NCI-H2171 (cell line): Measurements from ENCODE around the gene FETUB.

Experiments
- DNase-seq: peaks from one replicate; lab custom pipeline; 2025; lab: John Stamatoyannopoulos, UW

The FETUB gene

DNA sequence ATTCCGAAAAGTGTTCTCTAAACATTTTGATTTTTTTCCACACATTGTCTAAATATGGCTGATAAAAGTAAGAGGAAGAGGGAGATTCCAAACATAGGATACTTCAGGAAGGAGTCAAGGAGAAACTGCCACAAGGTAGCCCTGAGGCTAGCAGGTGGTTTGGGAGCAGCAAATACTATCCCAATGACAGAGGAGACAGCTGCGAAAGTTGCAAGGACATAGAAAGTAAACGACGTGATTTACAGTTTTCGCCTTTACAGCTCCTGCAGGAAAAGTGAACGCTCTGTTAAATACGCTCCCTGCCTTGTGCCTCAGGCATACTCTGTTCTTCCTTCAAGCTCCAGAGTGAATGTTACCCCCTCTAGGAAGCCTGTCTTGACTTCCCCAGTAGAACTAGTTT lies 3.7 kb upstream of the FETUB start:
- DNase-seq, result no peak

DNA sequence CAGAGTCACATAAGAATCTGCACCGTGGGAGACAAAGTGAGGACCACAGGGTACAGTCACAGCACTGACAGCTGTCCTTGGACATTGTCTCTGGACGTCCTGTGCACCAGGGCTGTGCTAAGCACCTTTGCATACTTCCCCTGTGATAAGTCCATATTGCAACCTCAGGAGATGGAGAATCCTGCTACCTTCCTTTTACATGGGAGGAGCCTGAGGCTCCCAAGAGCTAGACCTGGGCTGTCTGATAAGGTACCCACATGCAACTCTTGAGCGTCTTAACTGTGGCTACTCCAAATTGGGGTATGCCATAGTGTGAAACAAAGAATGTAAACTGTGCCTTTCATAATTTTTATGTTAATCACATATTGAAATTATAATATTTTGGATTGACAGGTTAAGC lies 2.5 kb upstream of the FETUB start:
- no peak for DNase-seq

DNA sequence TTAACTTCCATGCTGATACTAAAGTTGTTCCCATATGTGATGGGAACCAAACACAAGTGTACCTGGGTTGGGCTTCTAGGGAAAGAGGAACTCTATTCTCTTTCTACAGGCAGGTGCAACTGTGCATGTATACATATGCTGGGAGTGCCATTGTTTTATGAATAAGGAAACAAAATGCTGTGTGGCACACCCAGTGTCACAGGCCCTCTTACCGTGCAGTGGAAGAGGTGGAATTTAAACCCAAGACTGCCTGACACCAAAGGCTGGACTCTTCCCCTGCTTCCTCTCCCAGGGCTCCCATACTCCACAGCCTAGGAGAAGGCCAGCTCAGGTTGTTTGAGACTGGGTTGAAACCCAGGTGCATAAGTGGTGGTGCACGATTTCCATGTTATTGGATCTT lies 1.9 kb upstream of the FETUB start:
- DNase-seq, result no peak

DNA sequence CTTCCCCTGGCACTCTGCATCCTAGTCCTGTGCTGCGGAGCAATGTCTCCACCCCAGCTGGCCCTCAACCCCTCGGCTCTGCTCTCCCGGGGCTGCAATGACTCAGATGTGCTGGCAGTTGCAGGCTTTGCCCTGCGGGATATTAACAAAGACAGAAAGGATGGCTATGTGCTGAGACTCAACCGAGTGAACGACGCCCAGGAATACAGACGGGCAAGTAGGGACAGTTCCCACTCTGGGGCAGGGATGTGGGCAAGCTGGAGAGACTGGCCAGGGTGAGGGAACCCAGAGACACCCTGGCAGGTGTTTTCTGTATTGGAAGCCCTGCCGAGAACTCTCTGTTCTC lies 247 bp downstream of the FETUB start:
- DNase-seq, result no peak

DNA sequence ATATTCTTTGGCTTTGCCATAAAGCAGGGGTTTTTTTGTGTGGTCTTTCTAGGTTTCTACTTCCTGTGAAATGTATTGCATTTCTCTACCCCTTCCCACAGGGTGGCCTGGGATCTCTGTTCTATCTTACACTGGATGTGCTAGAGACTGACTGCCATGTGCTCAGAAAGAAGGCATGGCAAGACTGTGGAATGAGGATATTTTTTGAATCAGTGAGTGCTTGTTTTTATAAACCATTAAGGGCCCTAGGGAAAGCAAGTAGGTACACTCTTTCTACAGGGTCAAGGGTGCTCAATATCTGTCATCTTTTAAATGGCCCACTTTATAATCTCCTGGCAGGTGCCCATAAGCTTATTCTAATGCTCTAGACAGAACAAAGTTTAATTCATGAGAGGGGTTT lies 730 bp downstream of the FETUB start:
- no peak for DNase-seq

DNA sequence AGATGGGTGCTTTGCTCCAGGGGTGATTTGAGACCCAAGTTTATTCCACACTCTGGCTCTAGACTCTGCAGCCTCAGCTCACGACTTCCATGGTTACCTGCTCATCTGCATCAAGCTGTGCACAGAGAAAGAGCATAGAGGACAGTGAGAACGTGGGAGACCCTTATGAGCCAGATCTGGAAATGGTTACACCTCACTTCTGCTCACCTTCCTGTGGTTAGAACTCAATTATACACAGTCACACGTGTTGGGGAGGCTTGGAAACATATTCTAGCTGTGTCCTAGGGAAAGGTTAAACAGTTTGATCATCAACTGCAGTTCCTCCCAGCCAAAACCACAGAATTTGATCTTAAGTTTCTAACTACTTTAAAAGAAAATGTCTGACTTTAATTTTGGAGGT lies 1.8 kb downstream of the FETUB start:
- DNase-seq, result no peak

DNA sequence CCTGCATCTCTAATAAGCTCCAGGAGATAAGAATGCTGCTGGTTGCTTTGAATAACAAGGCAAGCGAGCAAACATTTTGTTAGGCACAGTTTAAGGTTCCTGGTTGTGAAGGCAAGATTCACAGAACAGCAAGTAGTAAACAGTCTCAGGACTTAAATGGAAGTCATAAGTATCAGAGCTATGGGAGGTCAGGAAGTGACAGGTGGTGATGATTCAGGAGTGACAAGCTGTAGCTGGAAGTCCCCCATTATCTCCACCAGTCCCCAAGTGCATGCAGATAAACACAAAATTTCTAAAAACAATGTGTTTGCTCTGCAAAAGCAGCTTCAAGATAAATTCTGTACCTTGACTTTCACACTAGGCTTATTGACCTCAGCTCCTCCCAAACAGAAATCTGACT lies 3.3 kb downstream of the FETUB start:
- DNase-seq, result no peak

DNA sequence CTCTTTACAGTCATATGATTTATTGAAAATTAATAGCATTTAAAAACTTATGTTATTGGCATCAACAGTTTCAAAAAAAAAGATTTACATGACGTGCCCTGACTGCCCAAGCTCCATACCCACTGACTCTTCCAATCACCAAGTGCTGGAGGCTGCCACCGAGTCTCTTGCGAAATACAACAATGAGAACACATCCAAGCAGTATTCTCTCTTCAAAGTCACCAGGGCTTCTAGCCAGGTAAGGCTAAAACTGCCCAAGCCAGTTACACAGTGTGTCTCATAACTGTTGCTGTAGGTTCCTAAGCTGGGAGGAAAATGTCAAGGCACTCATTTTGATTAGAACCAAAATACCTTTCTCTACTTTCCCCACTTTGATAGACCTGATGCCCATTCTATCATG lies 4.5 kb downstream of the FETUB start:
- DNase-seq, result no peak

DNA sequence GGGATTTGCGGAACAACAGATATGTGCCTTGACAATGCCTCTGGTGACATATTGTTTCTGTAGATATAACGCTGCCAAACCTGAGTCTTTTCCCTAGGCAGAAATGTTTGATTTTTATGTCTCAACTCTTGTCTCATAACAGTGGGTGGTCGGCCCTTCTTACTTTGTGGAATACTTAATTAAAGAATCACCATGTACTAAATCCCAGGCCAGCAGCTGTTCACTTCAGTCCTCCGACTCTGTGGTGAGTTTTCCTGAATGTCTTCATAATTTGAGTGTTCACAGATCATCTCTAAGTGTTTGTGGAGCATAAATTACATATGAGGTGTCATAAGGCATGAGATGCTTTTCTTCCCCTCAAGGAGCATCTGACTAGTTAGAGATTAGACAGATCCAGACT lies 5.9 kb downstream of the FETUB start:
- no peak for DNase-seq

DNA sequence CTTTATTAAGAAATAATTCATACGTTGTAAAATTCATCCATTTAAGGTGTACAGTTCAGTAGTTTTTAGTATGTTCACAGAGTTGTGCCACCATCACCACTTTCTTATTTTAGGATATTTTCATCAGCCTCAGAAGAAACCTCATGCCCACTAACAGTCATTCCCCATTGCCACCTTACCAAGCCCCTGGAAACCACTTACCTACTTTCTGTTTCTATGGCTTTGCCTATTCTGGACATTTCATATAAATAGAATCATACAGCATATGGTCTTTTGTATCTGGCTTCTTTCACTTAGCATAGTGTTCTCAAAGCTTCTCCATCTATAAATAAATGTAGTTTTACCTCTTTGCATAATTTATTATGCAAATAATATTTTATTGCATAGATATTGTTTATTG lies 6.6 kb downstream of the FETUB start:
- no peak for DNase-seq

DNA sequence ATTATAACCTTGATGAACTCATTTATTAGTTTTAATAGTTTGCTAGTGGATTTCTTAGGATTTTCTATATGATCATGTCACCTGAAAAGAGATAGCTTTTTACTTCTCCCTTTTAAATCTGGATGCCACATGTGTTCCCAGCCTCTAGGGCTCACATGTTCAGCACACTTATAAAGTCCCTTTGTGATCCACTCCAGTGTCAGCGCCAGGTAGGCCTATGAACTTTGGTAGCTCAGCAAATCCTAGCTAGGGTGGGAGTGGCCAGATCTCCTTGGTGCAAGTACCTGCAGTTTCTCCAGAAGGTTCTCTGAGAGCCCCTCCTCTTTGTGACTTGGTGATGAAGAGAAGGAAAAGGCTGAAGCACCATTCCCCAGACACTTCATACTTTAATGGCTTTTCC lies 8.7 kb downstream of the FETUB start:
- DNase-seq, result no peak

DNA sequence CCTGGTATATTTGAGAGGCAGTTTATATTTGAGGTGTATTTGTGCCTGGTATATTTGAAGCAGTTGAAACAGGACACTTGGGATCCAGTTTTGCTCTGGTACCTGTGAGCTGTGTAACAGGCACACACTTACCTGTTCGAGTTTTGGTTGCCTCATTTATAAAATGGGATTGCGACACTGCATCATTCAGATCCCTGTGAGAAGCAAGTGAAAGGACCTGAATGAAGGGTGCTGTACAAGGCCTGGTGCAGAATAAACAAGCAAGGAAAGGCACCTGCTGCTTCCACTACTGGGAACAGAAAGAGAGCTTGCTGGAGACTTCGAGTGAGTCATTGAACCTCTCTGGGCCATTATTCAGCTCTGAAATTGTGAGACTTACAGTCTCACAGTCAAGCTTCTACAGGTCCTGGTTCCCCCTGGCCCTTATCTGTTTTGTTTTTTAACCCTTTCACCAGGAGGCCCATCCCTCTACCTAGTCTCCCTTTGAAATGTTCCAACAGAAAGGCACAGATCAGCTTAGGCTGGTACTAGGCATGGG lies 11.5 kb downstream of the FETUB start:
- no peak for DNase-seq

DNA sequence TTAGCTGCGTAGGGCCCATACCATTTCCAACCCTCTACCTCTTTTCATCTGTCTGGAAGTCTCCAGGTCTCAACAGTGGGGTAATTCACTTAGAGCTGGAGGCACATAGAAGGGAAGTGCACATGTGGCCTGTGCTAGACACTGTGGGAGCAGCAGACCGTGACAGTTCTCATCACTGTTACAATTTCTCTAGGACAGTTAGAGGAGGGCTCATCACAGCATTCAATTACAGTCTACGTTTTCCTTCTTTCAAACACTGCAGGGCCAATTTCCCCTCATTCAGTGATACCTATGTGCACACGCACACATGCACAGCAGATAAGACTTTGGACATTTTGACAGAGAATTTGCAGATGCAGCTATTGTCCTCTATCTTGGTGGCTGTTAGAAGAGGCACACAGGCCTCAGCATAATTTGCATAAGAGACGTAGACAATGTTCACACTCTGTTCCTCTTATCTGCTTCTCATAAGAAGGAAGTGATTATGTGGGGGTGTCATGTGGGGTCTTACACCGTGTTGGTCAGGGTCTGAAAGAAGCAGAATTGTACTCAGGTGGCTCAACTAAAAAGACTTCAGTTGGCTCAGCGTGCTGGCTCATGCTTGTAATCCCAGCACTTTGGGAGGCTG lies 13.0 kb downstream of the FETUB start:
- no peak for DNase-seq

DNA sequence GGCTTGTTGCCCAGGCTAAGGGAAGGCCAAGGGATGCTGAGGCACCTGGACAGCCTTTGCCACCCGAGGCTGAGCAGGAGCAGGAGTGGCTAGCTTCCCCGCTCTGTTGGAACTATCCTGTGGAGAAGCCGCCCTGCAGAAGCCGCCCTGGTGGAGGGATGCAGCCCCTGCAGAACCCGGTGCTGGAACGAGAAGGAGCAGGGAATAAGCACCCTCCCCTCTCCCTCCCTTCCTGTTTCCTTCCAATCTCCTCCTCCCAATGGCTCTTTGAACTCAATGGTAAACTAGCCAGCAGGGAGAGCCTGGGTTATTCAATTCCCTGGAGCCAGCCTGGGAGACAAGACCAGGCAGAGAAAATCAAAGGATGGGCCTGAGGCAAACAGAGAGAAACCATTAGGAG lies 13.8 kb downstream of the FETUB start:
- no peak for DNase-seq

DNA sequence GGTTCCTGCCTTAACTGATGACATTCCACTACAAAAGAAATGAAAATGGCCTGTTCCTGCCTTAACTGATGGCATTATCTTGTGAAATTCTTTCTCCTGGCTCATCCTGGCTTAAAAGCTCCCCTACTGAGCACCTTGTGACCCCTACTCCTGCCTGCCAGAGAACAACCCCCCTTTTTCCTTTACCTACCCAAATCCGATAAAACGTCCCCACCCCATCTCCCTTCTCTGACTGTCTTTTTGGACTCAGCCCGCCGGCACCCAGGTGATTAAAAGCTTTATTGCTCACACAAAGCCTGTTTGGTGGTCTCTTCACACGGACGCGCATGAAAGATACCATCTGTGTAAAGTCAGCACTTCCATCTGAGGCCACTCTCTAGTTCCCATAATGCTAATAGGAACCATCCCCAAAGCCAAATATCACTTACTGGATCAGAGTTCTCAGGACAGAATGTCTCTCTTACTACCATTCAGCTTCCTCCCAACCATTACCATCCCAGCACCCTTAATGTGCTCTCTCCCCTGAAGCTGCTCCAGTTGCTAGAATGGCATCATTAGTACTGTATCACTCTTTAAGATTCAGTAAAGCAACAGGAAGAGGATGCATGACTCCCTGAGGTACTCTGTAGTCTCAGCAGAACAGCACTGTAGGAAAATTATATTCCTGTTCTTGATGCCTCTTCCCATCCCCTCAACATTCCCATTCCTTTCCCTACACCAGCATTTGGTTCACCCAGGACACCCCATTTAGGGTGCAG lies 23.3 kb downstream of the FETUB start:
- no peak for DNase-seq

DNA sequence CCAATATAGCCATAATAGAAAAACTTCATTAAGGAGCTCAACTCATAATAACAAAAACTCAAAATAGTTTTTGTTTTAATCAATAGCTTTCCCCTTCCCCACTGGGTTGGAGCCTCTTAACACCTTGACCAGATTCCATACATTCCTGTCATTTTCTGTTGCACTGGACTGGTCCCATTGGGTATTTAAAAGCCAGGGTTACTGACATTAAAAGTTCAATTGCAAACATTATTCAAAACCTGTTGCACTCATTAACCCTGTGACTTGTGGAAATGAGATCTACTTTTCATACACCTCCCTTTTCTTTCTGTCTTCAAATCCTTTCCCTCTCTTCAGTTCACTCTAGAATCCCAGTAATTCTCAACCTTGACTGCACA lies 23.9 kb downstream of the FETUB start:
- no peak for DNase-seq

DNA sequence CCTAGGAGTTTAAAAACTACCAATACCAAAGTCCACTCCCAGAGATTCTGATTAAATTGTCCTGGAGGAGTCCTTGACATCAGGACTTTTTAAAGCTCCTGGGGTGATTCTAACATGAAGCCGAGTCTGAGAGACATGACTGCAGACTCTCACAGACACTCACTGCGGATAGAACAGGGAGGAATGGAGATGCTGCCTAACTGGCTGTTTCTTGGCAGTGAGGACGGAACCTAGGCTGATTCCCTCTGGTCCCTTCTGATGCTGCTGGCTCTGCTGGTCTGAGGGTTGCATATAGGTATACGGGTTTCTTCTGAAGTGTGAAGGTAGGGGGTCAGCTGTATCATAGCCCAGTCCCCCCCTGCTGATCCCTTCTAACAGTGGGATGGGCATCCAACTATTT lies 24.3 kb downstream of the FETUB start:
- no peak for DNase-seq

DNA sequence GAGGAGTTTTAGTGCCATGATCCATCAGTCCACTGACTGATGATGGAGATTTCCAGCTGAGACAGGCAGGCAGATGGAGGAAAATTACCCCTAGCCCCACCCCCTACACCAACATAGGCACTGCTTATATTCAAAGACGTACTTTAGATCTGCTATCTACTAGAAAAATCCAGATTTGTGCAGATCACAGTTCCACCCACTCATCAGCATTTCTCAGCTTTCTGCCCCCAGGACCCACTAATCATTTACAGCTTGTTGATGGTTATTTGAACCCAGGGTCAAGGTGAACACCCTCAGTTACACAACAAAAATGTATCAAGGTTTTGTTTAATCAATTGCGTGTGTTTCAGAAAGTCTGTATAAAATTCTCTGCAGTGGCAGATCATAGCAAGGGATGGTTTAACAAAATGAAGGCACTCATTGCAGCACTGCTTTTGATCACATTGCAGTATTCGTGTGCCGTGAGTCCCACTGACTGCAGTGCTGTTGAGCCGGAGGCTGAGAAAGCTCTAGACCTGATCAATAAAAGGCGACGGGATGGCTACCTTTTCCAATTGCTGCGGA lies 25.5 kb downstream of the FETUB start, which contains the start of gene HRG:
TSS of gene HRG (plus strand) at position 390 of the 564 bp plus-strand sequence. CDS start at position 408, 18 bp downstream.
- DNase-seq, result no peak

DNA sequence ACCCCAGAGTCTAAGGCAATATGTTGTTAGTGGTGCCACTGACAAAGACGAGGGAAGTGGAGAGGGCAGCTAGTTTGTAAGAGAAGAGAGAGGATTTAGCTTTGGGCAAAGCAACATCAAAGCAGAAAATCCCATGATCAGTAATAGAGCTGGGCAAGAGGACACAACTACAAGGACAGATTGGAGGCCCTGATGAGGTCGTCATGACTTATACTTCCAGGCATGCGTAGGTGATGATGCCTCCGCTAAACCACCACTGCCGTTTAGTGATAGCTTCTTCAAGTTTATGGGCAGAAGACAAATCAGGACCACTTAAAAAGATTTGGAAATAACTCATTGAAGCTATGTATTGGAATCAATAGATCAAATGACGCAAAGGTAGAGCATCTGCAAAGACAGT lies 28.2 kb downstream of the FETUB start:
- no peak for DNase-seq

DNA sequence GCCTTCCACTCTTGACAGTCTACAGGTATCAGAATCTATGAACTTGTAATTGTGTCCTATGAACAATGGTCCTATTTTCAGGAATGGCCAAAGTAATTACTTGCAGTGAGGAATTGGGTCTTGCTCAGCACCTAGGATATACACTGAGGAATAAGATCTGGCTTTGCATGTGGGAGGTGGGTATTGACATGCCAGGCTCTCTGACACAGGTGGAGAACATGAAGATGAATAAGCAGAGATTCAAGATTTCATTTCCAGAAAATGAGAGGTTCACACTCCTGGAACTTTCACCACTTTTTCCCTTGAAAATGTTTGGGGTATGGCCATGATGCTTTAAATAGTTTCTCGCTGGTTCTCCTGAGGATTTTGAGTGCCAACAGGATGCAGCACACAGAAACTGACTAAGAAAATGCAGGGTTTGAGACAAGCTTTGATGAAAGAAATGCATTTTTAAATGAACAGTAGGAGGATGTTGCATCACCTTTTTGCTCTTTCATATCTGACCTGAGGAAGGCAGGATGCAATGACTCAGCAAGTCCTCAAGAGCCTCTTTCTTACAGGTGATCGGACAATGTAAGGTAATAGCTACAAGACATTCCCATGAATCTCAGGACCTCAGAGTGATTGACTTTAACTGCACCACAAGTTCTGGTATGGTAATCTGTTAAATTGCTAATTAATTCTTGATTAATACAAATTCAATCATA lies 29.3 kb downstream of the FETUB start:
- no peak for DNase-seq

DNA sequence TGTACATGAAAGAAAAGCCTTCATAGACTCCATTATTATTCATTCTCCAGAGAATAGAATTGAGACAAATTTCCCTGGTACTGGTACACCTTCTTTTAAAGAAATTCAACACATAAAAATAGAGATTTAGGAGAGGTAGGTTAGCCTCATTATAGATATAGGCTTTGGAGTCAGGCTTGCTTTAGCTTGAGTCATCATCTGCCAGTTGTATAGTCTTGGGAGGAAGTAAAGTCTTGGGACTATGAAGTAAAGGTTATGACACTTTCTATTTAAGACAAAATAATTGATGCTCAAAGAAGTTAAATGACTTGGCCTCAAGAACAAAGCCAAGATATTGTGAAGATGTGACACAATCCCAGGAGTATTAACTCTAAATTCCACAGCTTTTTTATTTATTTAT lies 30.0 kb downstream of the FETUB start:
- DNase-seq, result no peak

DNA sequence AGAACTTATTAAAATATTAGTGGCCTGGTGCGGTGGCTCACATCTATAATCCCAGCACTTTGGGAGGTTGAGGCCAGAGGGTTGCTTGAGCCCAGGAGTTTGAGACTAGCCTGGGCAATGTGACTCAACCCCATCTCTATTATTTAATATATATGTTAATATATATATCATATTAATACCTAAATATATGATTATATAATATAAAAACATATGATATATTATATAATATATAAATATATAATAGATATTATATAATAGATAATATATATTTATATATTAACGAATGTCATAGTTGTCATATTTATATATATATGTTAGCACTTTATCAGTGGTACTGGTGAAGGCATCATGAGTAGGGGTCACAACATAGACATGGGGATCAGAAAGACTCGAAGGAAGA lies 30.9 kb downstream of the FETUB start:
- no peak for DNase-seq

DNA sequence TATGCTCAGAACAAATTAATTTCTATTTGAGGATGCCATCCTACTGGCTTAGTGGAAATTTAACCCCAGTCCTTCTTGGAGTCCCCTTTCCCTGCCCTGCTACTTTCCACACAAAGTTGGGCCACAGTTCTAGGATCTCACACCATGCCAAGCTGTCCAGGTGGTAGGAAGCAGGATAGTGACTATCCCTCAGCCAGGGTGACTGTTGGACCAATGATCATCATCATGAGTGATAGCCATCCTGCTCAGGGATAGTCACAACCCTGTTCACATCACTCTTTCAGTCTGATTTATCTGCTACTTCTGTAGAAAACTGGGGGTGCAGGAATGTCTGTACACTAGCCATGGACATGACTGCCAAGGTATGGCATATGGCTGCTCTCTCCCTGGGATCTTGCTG lies 38.4 kb downstream of the FETUB start:
- no peak for DNase-seq
